ENCODE measurements around the gene PRKCH.

The PRKCH gene

GRCh38 chr14:61498303-61498702 lies 176.9 kb downstream of the PRKCH start:
- TF ChIP-seq, protein P1, sequence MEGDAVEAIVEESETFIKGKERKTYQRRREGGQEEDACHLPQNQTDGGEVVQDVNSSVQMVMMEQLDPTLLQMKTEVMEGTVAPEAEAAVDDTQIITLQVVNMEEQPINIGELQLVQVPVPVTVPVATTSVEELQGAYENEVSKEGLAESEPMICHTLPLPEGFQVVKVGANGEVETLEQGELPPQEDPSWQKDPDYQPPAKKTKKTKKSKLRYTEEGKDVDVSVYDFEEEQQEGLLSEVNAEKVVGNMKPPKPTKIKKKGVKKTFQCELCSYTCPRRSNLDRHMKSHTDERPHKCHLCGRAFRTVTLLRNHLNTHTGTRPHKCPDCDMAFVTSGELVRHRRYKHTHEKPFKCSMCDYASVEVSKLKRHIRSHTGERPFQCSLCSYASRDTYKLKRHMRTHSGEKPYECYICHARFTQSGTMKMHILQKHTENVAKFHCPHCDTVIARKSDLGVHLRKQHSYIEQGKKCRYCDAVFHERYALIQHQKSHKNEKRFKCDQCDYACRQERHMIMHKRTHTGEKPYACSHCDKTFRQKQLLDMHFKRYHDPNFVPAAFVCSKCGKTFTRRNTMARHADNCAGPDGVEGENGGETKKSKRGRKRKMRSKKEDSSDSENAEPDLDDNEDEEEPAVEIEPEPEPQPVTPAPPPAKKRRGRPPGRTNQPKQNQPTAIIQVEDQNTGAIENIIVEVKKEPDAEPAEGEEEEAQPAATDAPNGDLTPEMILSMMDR (IDR thresholded peaks at IDR 0.05; ENCODE audit: low read depth, low read length, missing control alignments) = no peak
- no peak for DNase-seq (ENCODE audit: extremely low read depth, low read depth)

GRCh38 chr14:61498811-61499210 lies 177.4 kb downstream of the PRKCH start:
- H3K4me3 ChIP-seq (replicated peaks; ENCODE audit: low read depth, low read length) = no peak overlapping the region
- DNase-seq (ENCODE audit: extremely low read depth, low read depth) = no peak
- TF ChIP-seq, protein P1 (IDR thresholded peaks at IDR 0.05; ENCODE audit: low read depth, low read length, missing control alignments) = no peak

More at GRCh38 chr14:61498303-61498702, 176.9 kb downstream of the PRKCH start:
- H3K4me3 ChIP-seq (replicated peaks; ENCODE audit: low read depth, low read length) = no peak overlapping the region

DNA sequence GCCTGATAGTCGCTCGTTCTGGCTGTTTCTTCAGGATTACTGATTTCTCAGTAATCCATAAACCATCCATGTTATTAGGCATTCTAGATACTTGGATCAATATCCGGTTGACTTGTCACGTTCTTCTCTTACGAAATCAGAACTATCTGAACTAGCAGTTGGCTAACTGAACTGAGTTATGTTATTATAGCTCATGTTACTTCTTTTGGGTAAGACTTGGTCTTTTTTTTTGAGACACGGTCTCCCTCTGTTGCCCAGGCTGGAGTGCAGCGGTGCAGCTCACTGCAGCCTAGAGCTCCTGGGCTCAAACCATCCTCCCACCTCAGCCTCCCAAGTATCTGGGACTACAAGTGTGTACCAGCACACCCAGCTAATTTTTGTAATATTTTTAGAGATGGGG lies 178.6 kb downstream of the PRKCH start:
- H3K4me3 ChIP-seq (replicated peaks; ENCODE audit: low read depth, low read length) = no peak overlapping the region
- TF ChIP-seq, protein P1 (IDR thresholded peaks at IDR 0.05; ENCODE audit: low read depth, low read length, missing control alignments) = no peak
- DNase-seq (ENCODE audit: extremely low read depth, low read depth) = no peak

- TF ChIP-seq, protein P1 (IDR thresholded peaks at IDR 0.05; ENCODE audit: low read depth, low read length, missing control alignments) = no peak
- DNase-seq (ENCODE audit: extremely low read depth, low read depth) = no peak
- no peak overlapping the region for H3K4me3 ChIP-seq (replicated peaks; ENCODE audit: low read depth, low read length)
These were observed 180.5 kb downstream of the PRKCH start for GRCh38 chr14:61501714-61502458.

GRCh38 chr14:61502459-61503093 lies 181.2 kb downstream of the PRKCH start:
- TF ChIP-seq, protein P1 (IDR thresholded peaks at IDR 0.05; ENCODE audit: low read depth, low read length, missing control alignments) = no peak
- no peak overlapping the region for H3K4me3 ChIP-seq (replicated peaks; ENCODE audit: low read depth, low read length)
- no peak for DNase-seq (ENCODE audit: extremely low read depth, low read depth)

DNA sequence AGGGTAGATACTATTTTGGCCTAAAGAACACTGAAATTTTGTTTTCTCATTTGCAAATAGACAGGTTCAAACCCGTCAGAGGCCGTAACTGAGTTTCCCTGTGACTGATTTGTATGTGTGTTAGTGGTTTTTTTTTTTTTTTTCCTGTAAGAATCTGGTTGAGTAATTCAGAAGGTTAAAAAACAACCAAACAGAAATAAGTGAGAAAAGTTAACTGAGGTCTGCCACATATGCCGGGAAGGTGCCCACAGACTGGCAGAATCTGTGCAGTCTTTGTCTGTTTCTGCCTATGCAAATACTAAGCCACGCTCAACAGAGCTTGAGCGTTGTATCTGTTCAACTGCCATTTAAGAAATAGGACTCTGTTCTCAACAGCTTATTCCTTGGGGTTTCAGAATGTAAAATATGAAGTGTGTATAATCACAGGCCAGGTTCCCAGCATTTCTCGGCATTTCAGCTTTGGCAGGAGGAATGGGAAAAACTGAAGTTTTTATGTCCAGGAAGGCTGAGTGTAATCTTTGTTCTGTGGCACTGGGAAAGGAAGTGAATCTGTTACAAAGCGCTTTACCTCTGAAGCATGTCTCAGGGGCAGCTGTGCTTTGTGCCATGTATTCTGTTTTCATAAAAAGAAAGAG lies 181.9 kb downstream of the PRKCH start:
- H3K4me3 ChIP-seq (replicated peaks; ENCODE audit: low read depth, low read length) = no peak overlapping the region

More for the DNA sequence above, 181.9 kb downstream of the PRKCH start:
- TF ChIP-seq, protein P1 (IDR thresholded peaks at IDR 0.05; ENCODE audit: low read depth, low read length, missing control alignments) = no peak
- DNase-seq (ENCODE audit: extremely low read depth, low read depth) = no peak
